ENCODE results near the gene SLC35F4.
"Not testable (repeated sequence)": the region's sequence is repeated elsewhere in the genome, so short reads cannot be mapped to it uniquely, and the experiment has no call there.

Gene SLC35F4

GRCh38 chr14:57797160-57797559, 68.7 kb downstream of the SLC35F4 start:
- DNase-seq (ENCODE audit: low read depth), result no peak

GRCh38 chr14:57796556-57796955, 69.3 kb downstream of the SLC35F4 start:
- no peak for DNase-seq (ENCODE audit: low read depth)

DNA sequence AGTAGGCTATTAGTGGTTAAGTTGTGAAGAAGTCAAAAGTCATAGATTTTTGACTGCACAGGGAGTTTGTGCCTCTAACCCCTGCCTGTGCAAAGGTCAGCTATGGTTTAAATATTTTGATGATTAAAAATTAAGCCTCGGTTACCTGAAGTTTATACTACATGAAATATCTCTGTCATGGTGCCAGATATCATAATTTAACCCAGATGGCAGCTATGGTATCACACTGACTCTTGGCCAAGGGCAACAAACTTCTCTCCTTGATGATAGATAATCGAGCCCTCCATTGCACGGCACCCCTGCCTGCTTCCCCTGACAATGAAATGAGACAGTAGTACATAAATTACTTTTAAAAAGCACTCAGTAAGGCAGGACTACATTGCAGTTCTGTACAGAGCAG, 80.8 kb downstream of the SLC35F4 start:
- no peak for DNase-seq (ENCODE audit: low read depth)

DNA sequence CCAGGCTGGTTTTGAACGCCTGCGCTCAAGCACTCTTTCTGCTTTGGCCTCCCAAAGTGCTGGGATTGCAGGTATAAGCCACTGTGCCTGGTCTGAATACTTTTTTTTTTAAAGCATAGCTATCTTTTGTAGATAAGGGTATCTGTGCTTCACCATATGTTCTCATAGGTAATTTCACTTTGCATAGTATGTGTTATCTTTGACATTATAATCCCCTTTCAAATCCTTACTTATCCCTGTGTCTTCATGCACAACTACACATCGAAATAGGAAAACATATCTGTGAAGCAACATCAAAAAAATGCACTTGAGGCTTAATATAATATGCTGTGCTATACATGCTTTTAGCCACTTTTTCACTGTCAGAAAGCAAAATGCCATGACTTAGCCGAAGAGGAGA, 94.1 kb downstream of the SLC35F4 start:
- DNase-seq (ENCODE audit: low read depth), result no peak

GRCh38 chr14:57769863-57770523, 95.9 kb downstream of the SLC35F4 start:
- no peak for DNase-seq (ENCODE audit: low read depth)

DNA sequence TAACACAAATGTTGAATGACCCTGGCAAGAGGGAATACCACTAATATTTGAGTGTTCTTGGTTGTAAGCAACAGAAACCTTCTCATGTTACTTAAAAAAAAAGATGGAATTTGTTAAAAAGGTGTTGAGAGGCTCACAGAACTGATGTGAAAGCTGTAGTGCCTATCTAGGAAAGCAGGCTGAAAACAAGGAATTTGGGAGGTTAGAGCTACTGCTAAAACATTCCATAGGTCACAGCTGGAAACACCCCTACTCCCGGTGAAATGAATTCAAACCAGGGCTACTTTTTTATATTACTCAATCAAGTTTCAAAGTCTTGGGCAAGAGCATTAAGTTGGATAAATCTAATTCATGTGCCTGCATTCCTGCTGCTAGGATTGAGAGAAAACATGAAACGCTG, 104.1 kb downstream of the SLC35F4 start:
- DNase-seq (ENCODE audit: low read depth), result no peak

GRCh38 chr14:57760896-57761295, 105.0 kb downstream of the SLC35F4 start:
- DNase-seq (ENCODE audit: low read depth), result no peak

DNA sequence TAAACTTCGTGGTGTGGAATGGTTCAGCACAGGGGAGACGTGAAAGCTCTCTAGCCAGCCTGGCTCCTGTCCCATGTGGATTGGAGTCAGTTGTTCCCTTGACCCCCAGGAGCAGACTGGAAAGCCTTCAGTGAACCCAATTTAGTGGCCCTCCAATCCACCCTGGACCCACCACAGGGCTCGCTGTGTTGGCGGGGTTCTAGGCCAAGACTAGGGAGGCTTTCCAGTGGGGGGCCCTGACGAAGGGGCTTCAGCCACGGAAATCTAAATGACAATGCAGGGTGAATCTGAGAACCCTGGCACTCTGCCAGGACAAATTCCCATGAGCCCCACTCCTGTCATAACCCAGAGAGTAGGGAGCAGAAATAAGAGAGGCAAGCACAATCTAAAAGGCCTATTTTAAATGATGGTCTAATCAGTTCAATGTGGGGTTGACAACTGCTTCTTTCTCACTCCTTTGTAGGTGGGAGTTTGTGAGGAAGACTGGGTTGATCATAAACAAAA, 110.8 kb downstream of the SLC35F4 start:
- no peak for DNase-seq (ENCODE audit: low read depth)

DNA sequence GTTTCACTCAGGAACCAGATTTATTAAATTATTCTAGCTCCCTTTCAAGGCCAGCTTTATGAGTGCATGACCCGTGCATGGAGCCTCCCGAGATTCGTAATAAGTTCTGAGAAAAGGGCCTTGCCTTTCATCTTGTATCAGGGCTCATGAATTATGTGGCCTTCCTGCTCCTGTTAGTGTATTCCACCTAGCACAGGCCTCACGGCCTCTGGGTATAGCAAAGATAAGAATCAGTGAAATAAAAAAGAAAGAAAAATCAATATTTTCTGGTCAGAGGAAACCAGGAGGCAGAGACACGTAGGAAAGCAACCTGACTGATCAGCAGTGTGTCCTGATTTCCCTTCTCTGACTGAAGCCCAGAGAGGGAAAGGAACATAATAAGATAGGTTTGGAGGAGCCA, 111.4 kb downstream of the SLC35F4 start:
- DNase-seq (ENCODE audit: low read depth), result no peak

DNA sequence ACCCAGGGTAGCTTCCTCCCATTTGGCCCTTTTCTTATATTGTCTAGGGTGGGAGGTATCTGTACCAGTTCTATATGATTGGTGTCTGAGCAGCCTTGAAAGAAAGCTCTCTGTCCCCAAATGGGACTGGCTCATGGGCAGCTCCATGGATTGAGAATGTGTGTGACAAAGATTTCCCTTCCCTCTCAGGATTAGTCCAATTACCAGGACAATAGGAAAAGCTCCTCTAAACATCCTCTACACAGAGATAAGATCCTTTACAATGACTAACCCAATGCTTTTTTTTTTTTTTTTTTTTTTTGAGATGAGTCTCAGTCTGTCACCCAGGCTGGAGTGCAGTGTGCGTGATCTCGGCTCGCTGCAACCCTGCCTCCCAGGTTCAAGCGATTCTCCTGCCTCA, 112.1 kb downstream of the SLC35F4 start:
- no peak for DNase-seq (ENCODE audit: low read depth)

GRCh38 chr14:57752142-57752695, 113.7 kb downstream of the SLC35F4 start:
- not testable (repeated sequence) for DNase-seq (ENCODE audit: low read depth)

- no peak for DNase-seq (ENCODE audit: low read depth)
These were observed 114.5 kb downstream of the SLC35F4 start for GRCh38 chr14:57751400-57751799.

- no peak for DNase-seq (ENCODE audit: low read depth)
These were observed 116.6 kb downstream of the SLC35F4 start for GRCh38 chr14:57749267-57749666.

- DNase-seq (ENCODE audit: low read depth), result no peak
These were observed 117.6 kb downstream of the SLC35F4 start for GRCh38 chr14:57748279-57748678.

- no peak for DNase-seq (ENCODE audit: low read depth)
These were observed 118.9 kb downstream of the SLC35F4 start for GRCh38 chr14:57747036-57747435.

- DNase-seq (ENCODE audit: low read depth), result no peak
These were observed 119.3 kb downstream of the SLC35F4 start for GRCh38 chr14:57746563-57746962.

DNA sequence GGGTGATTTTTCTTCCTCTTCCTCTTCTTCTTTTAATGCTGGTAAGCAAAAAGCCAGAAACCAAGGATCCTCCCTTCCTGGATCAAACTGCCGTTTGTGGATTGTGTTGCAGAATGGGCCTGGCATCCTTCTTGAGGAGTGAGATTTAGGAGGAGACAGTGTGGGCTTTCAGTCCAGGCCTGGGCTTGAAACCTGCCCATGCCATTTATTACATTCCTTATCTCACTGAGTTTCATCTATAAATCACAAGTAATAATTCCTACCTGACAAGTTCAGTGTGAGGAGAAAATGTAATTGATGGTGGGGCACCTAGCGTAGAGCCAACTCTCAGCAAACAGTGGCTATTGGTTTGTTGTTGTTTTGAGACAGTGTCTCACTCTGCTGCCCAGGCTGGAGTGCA, 126.4 kb downstream of the SLC35F4 start:
- DNase-seq (ENCODE audit: low read depth), result no peak

GRCh38 chr14:57737598-57737997, 128.3 kb downstream of the SLC35F4 start:
- DNase-seq (ENCODE audit: low read depth), result no peak

DNA sequence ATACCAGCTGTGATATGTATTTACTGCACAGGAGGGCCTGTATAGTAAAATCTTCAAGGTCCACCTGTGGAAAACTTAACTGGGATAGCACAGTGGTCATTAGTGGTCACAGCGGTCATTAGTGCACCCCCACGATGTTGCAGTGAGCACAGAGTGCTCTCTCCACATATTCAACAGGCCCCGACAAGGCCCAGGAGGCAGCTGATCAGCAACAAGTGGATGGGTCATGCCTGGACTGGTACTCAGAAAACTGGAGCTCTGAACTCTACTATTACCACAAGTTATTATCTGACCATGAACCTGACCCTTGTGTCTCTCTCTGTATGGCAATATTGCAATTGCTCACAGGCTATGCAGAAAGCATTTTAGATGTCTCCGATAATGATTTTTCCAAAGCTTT, 129.5 kb downstream of the SLC35F4 start:
- no peak for DNase-seq (ENCODE audit: low read depth)

GRCh38 chr14:57735276-57735675, 130.6 kb downstream of the SLC35F4 start:
- DNase-seq (ENCODE audit: low read depth), result no peak

DNA sequence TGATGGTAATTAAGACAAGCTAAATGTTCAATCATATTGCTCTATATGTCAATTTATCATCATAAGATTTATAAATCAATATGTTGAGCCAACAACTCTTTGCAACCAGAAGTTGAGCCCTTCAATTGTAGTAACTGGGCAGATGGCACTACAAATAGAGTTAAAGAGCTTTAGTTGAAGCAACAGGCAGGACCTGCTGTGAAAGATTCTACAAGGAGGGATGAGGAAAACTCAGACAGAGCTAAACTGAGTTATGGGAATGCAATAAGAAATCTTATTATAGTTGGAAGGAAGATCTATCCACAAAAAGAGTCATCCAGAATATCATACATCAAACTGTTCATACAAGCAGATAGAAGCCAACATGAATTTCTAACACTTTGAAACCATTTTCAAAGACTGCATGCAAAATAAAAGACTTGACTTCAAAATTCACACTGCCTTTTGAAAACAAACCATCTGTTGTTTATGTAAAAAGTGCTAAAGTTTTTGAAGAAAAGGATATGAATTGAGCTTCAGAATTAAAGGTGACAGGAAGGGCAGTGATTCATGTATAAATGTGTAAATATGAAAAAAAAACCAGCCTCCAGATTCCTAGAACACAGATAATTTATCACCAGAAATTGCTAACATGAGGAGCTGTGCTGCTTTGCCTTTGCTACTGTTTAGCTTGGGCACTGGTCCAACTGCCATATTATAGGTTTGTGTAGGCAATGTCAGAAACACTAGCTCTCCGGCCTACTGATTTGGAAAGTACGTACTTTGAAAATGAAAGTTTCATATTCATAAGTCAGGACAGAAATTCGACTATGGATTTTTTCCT, 133.2 kb downstream of the SLC35F4 start:
- DNase-seq (ENCODE audit: low read depth), result no peak

- no peak for DNase-seq (ENCODE audit: low read depth)
These were observed 136.4 kb downstream of the SLC35F4 start for GRCh38 chr14:57729208-57730187.

All from activated T-helper 9 cell treated with anti-CD3 and anti-CD28 coated beads, Interleukin-2, amount 50 U/mL, for 16 hours (primary cell).